NCI-H2171 (cell line): ENCODE measurements around the gene WNT3A.
"Not testable (repeated sequence)": the region's sequence is repeated elsewhere in the genome, so short reads cannot be mapped to it uniquely, and the experiment has no call there.

Experiments used
- DNase-seq: peaks from one replicate; lab custom pipeline; 2025; lab: John Stamatoyannopoulos, UW

The WNT3A gene

DNA sequence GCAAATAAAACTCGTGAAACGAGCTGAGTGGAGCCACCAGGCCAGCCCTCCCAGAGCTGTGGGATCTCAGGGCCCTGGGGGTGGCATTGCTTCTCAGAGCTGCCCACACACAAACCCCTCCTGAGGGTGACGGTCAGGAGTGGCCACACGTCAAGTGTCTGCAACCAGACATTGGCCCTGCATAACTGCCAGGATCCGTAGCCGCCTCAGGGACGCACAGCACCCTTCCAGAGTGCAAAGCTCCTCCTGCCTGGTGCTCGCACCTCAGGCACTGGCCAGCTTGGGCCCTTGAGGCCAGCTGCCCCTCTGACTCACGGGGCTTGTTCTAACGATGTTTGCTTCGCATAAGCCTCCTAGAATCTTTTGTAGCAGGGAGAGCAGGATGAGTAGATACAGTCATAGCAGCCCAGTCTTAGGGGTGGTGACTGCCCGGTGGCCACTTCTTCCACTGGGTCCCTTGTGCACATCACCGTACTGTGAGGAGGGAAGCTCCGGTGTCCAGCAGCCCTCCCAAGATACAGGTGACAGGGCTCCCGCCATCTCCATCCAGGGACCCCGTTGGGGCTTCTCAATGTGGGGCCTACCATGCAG, 5.0 kb downstream of the WNT3A start:
- no peak for DNase-seq

DNA sequence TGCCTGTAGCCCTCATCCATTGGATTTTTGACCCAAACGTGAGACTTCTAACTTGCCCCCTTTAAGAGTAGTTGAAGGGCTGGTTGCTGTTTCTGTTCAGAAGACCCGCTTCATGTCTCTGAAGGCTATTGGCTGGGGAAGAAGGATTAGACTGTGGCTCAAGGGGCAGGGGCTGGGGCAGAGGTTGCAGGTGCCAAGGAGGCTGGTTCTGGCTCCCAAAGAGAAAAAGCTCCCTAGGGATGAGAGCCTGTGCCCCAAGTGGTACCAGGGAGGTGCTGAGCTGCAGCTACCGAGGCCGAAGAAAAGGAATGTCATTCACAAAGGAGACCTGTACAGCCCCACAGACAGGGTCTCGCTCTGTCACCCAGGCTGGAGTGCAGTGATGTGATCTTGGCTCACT, 5.8 kb downstream of the WNT3A start:
- no peak for DNase-seq

DNA sequence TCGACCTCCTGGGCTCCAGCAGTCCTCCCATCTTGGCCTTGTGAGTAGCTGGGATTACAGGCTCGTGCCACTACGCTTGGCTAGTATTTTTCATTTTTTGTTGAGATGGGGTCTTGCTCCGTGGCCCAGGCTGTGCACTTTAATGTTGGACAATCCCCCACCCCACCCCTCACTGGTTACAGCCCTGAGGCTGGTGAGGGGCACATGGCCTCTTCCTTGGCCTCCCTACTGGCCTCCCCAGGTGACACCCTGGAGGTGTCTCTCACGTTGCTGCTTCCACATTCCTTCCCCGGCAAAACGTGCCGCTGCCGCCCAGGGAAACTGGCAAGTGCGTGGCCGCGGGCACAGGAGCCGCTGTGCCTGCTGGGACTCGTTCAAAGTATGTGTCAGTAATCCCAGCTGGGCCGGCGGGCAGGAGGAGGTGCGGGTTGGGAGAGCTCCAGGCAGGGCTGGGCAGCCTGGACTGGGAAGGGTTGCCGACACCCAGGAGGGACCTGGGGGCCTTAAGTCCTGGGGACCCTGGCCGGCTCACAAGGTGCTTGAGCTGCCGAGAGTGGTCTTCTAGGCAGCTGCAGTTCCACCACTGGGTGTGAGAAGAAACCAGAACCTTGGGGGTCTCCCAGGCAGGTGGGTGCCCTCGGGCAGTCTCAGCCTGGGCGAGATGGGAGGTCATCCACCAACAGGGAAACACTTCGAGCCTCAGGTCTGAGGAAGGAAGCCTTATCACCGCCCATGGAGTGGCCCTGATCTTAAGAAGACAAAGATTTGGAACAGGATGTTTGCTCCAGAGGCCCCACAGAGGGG, 6.5 kb downstream of the WNT3A start:
- DNase-seq: no peak

DNA sequence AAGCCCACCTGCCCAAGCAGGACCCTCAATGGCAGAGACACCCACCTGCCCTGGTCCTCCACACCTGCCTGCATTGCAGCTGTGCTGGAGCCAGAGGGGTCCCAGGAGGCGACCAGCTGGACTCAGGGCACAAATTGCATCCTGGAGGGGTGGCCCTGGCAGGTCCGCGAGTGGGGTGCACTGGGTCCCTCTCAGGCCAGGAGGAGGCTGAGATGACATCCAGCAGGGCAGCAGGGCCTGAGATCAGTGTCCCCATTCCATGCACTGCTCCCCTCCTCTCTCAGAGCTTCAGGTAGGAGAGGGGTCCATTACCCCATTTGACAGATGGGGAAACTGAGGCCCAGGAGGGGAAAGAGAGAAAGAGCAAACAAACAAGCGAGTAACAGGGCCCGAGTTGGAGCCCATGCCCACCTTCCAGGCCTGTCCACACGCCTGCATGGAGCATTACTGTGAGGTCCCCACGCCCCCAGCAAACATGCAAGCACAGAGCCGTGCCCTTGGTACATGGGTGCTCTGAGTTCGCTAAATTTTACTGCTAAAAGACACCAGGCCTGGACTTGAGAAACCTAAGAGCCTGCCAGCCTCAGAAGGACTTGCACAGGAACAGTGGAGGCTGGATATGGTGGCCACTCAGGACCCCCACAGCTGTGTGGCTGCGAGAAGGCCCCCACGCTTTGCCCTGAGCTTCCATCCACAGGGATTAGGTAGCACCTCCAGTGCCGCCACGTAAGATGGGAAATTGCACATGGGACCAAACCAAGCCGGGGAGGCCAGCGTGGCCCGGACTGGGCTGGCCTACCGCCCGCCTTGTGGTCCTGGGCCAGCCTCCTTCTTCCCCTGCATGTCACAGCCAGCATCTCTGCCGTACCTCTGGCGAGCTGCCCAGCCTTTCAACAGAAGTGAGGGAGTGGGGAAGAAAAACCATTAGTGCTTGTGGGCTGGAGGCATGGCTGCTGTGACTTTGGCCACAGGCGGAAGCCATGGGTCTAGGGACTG, 7.4 kb downstream of the WNT3A start:
- no peak for DNase-seq

DNA sequence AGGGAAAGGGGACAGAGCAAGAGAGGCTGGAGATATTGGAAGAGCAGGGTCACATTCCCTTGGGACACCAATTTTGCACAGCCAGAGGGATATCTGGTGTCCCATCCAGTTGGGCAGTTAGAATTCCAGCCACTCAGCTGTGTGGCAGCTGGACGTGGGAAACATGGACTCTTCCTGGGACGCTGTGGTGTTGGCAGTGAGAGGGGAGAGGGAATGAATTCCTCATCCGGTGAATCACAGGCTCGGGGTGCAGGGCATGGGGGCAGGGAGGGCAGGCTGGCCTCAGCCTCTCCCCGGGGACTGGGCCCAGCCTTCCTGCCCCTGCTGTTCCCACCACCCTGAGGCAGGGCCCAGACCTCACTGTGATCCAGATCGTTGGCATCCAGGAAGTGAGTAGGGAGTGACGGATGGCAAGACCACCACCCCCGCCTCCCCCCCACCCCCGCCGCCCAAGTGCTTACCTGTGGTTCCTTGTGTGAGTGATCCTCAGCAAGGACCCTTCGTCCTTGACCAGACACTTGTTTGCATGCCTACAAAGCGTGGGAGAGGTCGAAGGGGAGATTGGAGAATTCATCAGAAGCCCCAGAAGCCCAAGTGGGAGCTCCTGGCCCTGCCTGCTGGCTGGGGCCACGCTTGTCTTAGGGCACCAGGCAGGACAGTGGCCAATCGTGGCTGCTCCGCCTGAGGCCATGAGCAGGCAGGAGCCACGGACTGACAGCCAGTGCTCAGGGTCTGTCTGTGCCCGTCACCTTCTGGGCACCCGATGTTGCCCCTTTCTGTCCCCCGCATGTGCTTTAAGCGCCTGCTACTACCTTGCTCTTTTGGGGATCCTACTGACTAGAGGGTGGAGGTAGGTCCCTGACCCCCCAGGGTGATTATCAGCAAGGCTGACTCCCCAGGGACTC, 8.7 kb downstream of the WNT3A start:
- DNase-seq: no peak

DNA sequence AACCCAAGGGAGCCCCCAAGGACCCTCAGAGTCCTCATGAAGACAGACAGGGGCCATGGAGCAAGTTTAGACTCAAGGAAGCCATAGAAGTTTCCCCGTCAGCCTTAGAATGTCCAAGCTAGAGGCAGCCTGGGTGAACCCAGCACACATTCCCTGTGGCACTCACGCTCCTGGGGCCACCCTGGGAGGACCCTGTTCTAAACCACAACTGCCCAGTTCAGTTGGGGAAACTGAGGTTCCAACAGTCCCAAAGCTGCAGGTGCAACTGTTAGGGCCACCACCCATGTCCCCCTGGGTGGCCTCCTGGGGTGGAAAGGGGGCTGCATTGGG, 9.3 kb downstream of the WNT3A start:
- no peak for DNase-seq

DNA sequence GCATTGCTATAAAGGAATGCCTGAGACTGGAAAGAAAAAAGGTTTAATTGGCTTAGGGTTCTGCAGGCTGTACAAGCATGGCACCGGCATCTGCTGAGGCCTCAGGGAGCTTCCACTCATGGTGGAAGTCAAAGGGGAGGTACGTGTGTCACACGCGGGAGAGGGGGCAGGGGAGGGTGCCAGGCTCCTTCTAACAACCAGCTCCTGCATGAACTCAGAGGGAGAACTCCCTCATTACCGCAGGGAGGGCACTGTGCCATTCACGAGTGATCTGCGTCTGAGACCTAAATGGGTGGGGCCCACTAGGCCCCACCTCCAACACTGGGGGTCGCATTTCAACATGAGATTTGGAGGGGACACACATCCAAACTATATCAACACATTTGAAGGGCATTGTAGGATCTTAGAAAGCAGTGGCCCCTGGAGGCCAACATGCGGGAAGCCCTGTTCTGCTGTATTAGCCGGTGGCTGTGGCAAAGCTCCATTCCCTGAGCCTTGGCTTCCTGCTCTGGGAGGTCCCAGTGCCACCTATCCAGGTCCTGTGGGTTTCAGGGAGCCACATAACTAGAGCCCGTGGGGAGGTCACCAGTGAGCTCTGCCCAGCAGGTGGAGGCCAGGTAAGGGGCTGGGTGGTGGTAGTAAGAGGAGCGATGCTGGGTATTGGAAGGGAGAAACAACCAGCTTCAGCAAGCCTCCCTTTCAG, 10.0 kb downstream of the WNT3A start:
- no peak for DNase-seq

DNA sequence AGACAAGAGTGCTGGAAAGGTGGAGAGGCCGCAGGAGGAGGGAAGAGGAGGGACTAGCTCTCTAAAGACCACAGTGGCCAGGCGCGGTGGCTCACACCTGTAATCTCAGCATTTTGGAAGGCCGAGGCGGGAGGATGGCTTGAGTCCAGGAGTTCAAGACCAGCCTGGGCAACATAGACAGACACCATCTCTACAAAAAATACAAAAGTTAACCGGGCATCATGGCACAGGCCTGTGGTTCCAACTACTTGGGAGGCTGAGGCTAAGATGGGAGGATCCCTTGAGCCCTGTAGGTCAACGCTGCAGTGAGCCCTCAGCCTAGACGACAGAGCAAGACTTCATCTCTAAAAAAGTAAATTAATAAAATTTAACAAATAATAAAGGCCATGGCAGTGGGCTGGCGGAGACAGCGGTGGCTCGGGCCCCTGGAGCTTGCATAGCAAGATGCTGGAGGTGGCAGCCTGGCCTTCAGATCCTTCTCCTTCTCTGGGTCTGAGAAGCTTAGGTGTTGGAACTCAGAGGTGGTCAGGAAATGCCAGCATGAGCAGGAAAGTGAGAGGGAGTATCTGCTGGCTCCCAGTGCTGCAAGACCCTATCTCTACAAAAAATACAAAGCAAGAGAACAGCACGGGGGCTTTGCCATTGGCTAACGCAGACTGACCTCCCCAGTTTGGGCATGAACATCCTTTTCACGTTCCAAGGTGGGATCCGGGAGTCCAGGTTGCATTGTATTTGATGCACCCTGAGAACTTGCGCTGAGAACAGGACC, 10.7 kb downstream of the WNT3A start:
- DNase-seq: no peak

DNA sequence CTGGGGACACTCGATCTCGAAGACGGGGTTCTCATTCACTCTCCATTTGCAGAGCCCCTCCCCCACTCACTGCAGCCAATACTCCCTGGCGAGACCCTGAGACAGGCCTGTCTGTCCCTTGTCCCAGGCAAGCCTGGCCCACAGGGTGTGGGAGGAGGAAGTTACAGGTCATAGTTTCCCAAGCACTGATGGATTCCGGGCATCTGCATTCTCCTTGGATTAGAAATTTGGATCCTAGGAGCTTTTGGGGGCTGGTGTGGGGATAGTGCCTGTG, 11.3 kb downstream of the WNT3A start:
- no peak for DNase-seq

DNA sequence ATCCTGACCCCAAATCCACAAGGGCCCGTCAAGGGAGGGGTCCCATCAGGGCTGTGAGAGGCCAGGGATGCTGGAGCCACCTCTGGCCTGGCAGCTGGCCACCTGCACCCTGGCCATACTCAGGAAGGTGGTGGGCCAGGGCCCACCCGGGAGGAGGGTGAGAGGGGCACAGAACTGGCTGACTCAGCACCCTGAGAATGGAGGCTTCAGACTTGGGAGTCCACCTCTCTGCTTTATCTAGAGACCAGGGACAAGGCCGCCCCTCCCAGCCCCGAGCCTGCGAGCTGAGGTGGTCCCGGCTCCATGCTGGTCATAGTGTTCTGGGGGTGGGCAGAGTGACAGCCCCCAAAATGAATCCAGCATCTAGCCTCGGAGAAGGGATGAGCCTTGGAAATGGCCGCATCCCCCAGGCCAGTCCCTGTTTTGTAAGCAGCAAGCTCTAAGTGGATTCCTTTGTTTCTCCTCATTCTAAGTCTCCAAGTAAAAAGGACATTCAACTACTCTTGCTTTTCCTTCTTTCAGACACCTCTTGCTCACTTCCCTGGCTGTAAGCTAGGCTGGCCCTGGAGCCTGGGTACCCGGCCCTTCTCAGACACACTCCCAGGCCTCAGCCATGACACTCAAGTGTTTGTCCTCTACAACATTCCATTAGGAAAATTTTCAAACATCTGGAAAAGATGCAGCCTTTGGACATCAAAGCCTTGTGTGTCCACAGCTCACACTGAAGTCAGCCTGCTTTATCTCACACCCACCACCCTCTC, 12.3 kb downstream of the WNT3A start:
- no peak for DNase-seq

DNA sequence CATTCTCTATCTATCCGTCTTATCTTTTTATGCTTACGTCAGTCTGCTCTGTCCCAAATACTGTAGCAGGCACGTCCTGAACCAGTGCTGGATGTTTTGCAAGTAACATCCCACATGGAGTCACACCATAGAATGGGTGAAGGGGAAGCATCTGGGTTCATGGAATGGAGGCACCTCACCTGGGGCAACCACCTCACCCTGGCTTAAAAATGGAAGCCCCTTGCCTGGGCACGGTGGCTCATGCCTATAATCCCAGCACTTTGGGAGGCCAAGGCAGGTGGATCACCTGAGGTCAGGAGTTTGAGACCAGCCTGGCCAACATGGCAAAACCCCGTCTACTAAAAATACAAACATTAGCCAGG, 12.9 kb downstream of the WNT3A start:
- DNase-seq: not testable (repeated sequence)

DNA sequence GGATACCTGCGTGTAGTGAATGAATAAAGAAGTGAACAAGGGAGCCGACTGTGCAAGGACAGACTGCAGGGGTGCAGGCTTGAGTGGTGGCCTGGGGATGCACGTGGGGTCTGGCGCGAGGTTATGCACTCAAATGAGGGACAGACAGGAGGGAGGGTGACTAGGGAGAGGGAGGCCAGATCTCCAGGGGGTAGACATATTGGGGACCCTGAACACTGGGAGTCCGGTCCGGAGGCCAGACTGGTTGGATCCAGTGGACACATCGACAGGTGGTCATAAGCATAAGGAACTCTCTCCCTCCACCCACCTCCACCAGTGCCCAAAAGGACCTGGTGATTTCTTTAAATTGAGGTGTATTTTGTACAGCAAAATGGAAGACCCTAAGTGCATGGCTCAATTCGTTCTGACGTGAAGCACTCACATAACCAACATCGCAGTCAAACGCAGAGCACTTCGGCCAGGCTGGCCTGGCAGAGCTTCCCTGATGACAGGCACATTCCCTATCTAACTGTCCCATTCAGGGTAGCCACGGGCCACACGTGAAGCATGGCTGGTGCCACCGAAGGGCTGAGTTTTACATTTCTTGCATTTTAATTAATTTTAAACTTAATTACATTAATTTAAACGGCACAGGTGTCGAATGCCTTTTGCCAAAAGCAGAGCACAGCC, 14.0 kb downstream of the WNT3A start:
- no peak for DNase-seq

DNA sequence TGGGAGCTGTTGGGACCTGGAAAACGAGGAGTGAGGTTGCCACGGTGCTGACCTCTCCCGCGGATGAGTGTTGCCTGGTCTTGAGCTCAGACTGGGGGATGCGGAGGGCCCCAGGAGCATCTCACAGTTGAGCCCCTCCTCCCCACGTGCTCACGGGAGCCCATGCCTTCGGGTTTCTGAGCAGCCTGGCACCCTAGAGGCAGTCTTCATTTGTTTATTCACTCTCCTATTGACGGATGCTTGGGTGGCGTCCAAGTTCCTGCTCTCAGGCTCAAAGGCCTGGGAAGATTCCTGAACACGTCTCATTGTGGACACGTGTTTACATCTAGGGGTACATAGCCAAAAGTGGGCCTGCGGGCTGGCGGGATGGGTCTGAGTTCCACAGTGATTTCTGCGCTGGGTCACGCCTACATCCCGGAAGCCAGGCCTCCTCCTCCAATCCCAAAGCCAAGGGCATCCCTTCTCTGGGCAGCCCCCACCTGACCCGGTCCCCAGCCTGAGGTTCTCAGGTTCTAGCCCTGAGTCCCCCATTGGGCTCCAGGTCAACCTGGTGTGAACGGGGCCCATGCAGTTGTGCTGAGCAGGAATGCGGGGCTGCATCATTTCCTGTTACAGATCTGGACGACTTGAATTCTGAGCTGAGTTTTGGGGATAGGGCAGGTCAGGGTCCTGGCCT, 14.7 kb downstream of the WNT3A start:
- no peak for DNase-seq

DNA sequence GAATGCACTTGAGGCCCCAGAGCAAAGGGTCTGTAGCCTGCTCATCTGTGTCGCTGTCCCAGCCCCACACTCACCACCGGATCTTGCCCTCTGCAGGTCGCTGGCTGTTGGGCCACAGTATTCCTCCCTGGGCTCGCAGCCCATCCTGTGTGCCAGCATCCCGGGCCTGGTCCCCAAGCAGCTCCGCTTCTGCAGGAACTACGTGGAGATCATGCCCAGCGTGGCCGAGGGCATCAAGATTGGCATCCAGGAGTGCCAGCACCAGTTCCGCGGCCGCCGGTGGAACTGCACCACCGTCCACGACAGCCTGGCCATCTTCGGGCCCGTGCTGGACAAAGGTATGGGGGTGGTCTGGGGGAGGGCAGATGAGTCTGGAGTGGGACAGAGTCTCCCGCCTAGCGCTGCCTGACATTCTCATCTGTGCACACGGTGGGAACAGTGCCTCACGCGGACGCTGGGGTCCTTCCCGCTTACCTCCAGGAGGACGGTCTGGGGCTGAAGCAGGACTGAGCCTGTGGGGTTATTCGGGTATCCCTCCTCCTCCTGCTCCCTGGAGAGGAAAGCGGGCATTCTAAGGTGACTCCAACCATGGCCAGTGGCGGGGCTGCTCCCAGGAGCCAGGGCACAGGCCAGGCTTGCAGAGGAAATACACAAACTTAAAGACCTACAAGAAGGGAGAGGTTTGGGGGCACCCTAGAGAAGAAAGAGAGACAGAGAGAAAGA, 15.9 kb downstream of the WNT3A start:
- DNase-seq: no peak

DNA sequence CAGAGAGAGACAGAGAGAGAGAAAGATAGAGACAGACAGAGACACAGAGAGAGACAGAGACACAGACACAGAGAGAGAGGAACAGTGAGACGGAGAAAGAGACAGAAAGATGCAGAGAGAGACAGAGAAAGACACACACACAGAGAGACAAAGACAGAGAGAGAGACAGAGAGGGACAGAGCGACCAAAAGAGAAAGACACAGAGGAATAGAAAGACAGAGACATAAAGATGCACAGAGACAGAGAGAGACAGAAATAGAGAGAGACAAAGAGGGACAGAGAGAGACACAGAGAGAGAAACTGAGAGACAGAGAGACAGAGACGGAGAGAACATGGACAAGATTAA, 16.5 kb downstream of the WNT3A start:
- no peak for DNase-seq

DNA sequence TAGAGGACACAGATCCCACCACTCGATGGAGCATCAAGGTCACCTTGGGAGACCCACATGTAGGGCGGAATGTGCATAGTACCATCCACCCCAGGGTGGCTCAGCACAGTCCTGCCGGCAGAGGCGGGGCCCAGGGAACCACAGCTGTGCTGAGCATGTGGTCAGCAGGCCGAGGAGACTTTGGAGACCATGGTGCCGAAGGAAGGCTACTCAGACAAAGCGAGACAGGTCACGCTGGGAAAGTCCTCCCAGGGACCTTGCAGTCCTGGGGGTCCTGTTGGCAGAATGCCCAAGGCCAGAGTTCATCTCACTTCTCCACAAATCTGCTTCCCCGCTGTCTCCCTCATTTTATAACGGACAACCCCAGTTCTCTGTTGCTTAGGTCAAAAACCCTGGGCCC, 22.5 kb downstream of the WNT3A start:
- DNase-seq: no peak

DNA sequence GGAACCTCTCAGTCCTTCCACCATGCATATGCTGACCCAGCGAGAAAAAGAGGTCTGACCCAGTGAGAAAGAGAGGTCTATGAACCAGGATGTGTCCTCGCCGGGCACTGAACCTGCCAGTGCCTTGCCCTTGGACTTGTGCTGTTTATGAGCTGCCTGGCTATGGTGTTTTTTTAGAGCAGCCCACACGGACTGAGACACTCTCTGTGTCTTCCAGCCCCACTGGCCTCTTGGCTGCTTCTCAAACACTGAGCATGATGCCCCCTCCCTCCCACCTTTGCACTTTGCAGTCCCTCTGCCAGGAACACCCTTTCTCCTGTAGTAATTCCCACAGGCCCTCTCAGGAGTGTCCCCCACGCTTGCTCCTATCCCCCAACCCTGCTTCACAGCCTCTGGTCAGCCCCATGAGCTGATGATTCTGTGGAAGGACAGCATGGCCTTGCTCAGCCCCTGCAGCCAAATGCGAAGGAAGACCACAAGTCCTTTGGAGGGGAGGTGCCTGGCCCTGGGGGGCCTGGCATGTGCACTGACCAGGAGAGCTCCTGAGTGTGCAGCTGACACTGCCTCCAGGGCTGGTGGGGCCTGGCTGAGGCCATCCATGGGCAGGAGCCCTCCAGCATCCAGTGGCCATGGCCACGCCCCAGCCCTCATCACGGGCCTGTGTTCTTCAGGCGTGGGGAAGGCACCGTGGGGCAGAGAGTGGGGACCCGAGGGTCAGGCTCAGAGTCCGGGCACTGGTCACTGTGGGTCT, 23.8 kb downstream of the WNT3A start:
- DNase-seq: no peak
